ENCODE results near the gene TLE4. TPM values are rescaled to one million over a fixed set of nuclear protein-coding genes. Genes with fewer than 3 reads are reported as not detected.

The TLE4 gene
- total and polyA plus RNA-seq, 2 experiments from 2014 or later = 45.8 to 72.9 TPM

- ATAC-seq = peak; percentile 40
- Mint-ChIP-seq H3K36me3 (ENCODE audit: low read depth) (peaks cover 4% of the 10 kb centered on the region; the same call in 2 of the 3 replicates), H3K9me3 (no peaks in the 10 kb centered on the region), H3K27me3 (ENCODE audit: insufficient read depth, low read depth, poor library complexity) (peaks cover 2% of the 10 kb centered on the region), H3K4me1 (peaks cover 77% of the 10 kb centered on the region), H3K27ac (peak overlapping the region; percentile 92), H3K4me3 (peak overlapping the region; percentile 56)
- no peaks in the 10 kb centered on the region for H3K36me3 ChIP-seq (ENCODE audit: insufficient read depth)
- H3F3A ChIP-seq (replicated peaks; ENCODE audit: low read depth) = no peaks in the 10 kb centered on the region; the same call in 1 of the 2 replicates
- H3K4me3 ChIP-seq = peak overlapping the region; percentile 37
- no peak overlapping the region for H2AFZ ChIP-seq
- no peaks in the 10 kb centered on the region for H4K20me1 ChIP-seq (replicated peaks; ENCODE audit: insufficient read depth)
- H3K27me3 ChIP-seq (ENCODE audit: insufficient read depth) = no peaks in the 10 kb centered on the region
- H3K27ac ChIP-seq (ENCODE audit: low read depth) = peak overlapping the region; percentile 86; the same call in 1 of the 2 replicates
- peaks cover 19% of the 10 kb centered on the region for H3K79me2 ChIP-seq (replicated peaks; ENCODE audit: insufficient read depth)
- peaks cover 65% of the 10 kb centered on the region for H3K4me1 ChIP-seq (ENCODE audit: insufficient read depth)
- H3K4me2 ChIP-seq = peak overlapping the region; percentile 77
- DNase-seq (ENCODE audit: low spot score) = no peak
- no peaks in the 10 kb centered on the region for H3K9me2 ChIP-seq (ENCODE audit: insufficient read depth)
- no peak for TF ChIP-seq CREB1 (CRISPR knock-in tag; IDR thresholded peaks at IDR 0.05; ENCODE audit: low read depth)
- no peak for TF ChIP-seq ZNF114 (CRISPR knock-in tag; IDR thresholded peaks at IDR 0.05)
- no peak for TF ChIP-seq JUNB (IDR thresholded peaks at IDR 0.05; ENCODE audit: unreplicated experiment)
- no peak for TF ChIP-seq EZH2phosphoT487 (IDR thresholded peaks at IDR 0.05; ENCODE audit: unreplicated experiment)
- no peak for TF ChIP-seq ZNF331 (CRISPR knock-in tag; IDR thresholded peaks at IDR 0.05; ENCODE audit: low read depth)
- TF ChIP-seq NANOG (IDR thresholded peaks at IDR 0.05; ENCODE audit: borderline replicate concordance) = no peak
Observed at GRCh38 chr9:79663878-79664277, 92.1 kb downstream of the TLE4 start.

- Histone ChIP-seq H4K20me1 (replicated peaks; ENCODE audit: insufficient read depth) (no peaks in the 10 kb centered on the region), H3K4me1 (ENCODE audit: insufficient read depth) (peaks cover 70% of the 10 kb centered on the region), H2AFZ (no peak overlapping the region), H3K36me3 (ENCODE audit: insufficient read depth) (no peaks in the 10 kb centered on the region), H3F3A (replicated peaks; ENCODE audit: low read depth) (no peaks in the 10 kb centered on the region; the same call in 1 of the 2 replicates), H3K9me2 (ENCODE audit: insufficient read depth) (no peaks in the 10 kb centered on the region), H3K27me3 (ENCODE audit: insufficient read depth) (no peaks in the 10 kb centered on the region), H3K79me2 (replicated peaks; ENCODE audit: insufficient read depth) (peaks cover 24% of the 10 kb centered on the region), H3K4me3 (0 out of 2 replicates have a peak overlapping the region, but pooled peaks have one; percentile 37), H3K4me2 (peak overlapping the region; percentile 77), H3K27ac (ENCODE audit: low read depth) (no peak overlapping the region)
- H3K9me3 Mint-ChIP-seq = no peaks in the 10 kb centered on the region
- peaks cover 81% of the 10 kb centered on the region for H3K4me1 Mint-ChIP-seq
- H3K27ac Mint-ChIP-seq = no peak overlapping the region
- peaks cover 2% of the 10 kb centered on the region for H3K27me3 Mint-ChIP-seq (ENCODE audit: insufficient read depth, low read depth, poor library complexity)
- peak overlapping the region; percentile 56 for H3K4me3 Mint-ChIP-seq
- DNase-seq (ENCODE audit: low spot score) (no peak), ATAC-seq (no peak)
- TF ChIP-seq ZNF331 (CRISPR knock-in tag; IDR thresholded peaks at IDR 0.05; ENCODE audit: low read depth) = no peak
- TF ChIP-seq, protein P1, sequence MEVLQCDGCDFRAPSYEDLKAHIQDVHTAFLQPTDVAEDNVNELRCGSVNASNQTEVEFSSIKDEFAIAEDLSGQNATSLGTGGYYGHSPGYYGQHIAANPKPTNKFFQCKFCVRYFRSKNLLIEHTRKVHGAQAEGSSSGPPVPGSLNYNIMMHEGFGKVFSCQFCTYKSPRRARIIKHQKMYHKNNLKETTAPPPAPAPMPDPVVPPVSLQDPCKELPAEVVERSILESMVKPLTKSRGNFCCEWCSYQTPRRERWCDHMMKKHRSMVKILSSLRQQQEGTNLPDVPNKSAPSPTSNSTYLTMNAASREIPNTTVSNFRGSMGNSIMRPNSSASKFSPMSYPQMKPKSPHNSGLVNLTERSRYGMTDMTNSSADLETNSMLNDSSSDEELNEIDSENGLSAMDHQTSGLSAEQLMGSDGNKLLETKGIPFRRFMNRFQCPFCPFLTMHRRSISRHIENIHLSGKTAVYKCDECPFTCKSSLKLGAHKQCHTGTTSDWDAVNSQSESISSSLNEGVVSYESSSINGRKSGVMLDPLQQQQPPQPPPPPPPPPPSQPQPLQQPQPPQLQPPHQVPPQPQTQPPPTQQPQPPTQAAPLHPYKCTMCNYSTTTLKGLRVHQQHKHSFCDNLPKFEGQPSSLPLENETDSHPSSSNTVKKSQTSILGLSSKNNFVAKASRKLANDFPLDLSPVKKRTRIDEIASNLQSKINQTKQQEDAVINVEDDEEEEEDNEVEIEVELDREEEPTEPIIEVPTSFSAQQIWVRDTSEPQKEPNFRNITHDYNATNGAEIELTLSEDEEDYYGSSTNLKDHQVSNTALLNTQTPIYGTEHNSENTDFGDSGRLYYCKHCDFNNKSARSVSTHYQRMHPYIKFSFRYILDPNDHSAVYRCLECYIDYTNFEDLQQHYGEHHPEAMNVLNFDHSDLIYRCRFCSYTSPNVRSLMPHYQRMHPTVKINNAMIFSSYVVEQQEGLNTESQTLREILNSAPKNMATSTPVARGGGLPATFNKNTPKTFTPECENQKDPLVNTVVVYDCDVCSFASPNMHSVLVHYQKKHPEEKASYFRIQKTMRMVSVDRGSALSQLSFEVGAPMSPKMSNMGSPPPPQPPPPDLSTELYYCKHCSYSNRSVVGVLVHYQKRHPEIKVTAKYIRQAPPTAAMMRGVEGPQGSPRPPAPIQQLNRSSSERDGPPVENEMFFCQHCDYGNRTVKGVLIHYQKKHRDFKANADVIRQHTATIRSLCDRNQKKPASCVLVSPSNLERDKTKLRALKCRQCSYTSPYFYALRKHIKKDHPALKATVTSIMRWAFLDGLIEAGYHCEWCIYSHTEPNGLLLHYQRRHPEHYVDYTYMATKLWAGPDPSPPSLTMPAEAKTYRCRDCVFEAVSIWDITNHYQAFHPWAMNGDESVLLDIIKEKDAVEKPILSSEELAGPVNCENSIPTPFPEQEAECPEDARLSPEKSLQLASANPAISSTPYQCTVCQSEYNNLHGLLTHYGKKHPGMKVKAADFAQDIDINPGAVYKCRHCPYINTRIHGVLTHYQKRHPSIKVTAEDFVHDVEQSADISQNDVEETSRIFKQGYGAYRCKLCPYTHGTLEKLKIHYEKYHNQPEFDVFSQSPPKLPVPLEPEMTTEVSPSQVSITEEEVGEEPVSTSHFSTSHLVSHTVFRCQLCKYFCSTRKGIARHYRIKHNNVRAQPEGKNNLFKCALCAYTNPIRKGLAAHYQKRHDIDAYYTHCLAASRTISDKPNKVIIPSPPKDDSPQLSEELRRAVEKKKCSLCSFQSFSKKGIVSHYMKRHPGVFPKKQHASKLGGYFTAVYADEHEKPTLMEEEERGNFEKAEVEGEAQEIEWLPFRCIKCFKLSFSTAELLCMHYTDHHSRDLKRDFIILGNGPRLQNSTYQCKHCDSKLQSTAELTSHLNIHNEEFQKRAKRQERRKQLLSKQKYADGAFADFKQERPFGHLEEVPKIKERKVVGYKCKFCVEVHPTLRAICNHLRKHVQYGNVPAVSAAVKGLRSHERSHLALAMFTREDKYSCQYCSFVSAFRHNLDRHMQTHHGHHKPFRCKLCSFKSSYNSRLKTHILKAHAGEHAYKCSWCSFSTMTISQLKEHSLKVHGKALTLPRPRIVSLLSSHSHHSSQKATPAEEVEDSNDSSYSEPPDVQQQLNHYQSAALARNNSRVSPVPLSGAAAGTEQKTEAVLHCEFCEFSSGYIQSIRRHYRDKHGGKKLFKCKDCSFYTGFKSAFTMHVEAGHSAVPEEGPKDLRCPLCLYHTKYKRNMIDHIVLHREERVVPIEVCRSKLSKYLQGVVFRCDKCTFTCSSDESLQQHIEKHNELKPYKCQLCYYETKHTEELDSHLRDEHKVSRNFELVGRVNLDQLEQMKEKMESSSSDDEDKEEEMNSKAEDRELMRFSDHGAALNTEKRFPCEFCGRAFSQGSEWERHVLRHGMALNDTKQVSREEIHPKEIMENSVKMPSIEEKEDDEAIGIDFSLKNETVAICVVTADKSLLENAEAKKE (CRISPR knock-in tag; IDR thresholded peaks at IDR 0.05) = no peak
- no peak for TF ChIP-seq ETS1 (IDR thresholded peaks at IDR 0.05)
- no peak for TF ChIP-seq ZNF114 (CRISPR knock-in tag; IDR thresholded peaks at IDR 0.05)
- no peak for TF ChIP-seq EZH2 (IDR thresholded peaks at IDR 0.05; ENCODE audit: low read depth, unreplicated experiment)
- H3K36me3 Mint-ChIP-seq (ENCODE audit: low read depth) = peaks cover 4% of the 10 kb centered on the region; the same call in 2 of the 3 replicates
Observed at GRCh38 chr9:79664375-79664831, 92.6 kb downstream of the TLE4 start.

Data from GM23338 (cell line).